K562 (cell line): Measurements from ENCODE around the gene GNAL. TPM values are rescaled to one million over a fixed set of nuclear protein-coding genes. Genes with fewer than 3 reads are reported as not detected.

Experiments used
- ATF1 ChIP-seq, 2 experiments: fragments of 450-650 bp in 1 of 2; IDR thresholded peaks; 2 replicates each; pipeline ENCODE4 v1.6.1; 2016; ENCODE audit warnings: missing compliant biosample characterization in 1 of 2, missing genetic modification characterization in 1 of 2
- HNRNPH1 ChIP-seq: fragments of 200-400 bp; formaldehyde crosslinking; optimal IDR thresholded peaks from 2 replicates; pipeline ENCODE3; 2017; ENCODE audit warnings: low read depth, mild to moderate bottlenecking, low read length, moderate library complexity
- MTA3 ChIP-seq: fragments of 450-650 bp; formaldehyde crosslinking; IDR thresholded peaks from 2 replicates; pipeline ENCODE4 v1.6.1; 2017; ENCODE audit warnings: mild to moderate bottlenecking, borderline replicate concordance
- NFRKB ChIP-seq: fragments of 450-650 bp; IDR thresholded peaks from 2 replicates; pipeline ENCODE4 v1.6.1; 2016; ENCODE audit warnings: low read depth
- NONO ChIP-seq, 2 experiments: fragments of 200-400 bp in 1 of 2; fragments of 450-650 bp in 1 of 2; formaldehyde crosslinking in 1 of 2; IDR thresholded peaks; 2 replicates each; pipeline ENCODE4 v1.6.1; 2017; ENCODE audit warnings: low read depth in 2 of 2, mild to moderate bottlenecking in 2 of 2, moderate library complexity in 2 of 2, low read length in 1 of 2
- PCBP1 ChIP-seq: fragments of 200-400 bp; formaldehyde crosslinking; IDR thresholded peaks from 2 replicates; pipeline ENCODE4 v1.6.1; 2018; ENCODE audit warnings: mild to moderate bottlenecking, low read depth, low read length; ENCODE audit not compliant: poor library complexity, severe bottlenecking
- TCF15 ChIP-seq: fragments of 250-450 bp; sonication (Bioruptor Pico); IDR thresholded peaks from 2 replicates; pipeline ENCODE4 v1.8.0; 2022; ENCODE audit warnings: moderate library complexity, mild to moderate bottlenecking, inconsistent platforms
- ZBTB33 ChIP-seq: sonication (generic); formaldehyde crosslinking; IDR thresholded peaks from 2 replicates; pipeline ENCODE4 v1.8.1; 2023; ENCODE audit warnings: mild to moderate bottlenecking, missing genetic modification reagents
- ZKSCAN3 ChIP-seq: fragments of 250-450 bp; sonication (Bioruptor Pico); IDR thresholded peaks from 2 replicates; pipeline ENCODE4 v1.4.0; 2020
- ZNF324 ChIP-seq: fragments of 250-450 bp; sonication (Bioruptor Pico); IDR thresholded peaks from 2 replicates; pipeline ENCODE4 v1.4.0; 2020; ENCODE audit warnings: mild to moderate bottlenecking
- ZNF347 ChIP-seq: fragments of 450-650 bp; formaldehyde crosslinking; IDR thresholded peaks from 2 replicates; pipeline ENCODE4 v1.4.0; 2020; ENCODE audit warnings: low read depth, mild to moderate bottlenecking, moderate library complexity
- ZNF431 ChIP-seq: sonication (generic); formaldehyde crosslinking; IDR thresholded peaks from 2 replicates; pipeline ENCODE4 v1.8.0; 2022; ENCODE audit warnings: mild to moderate bottlenecking, missing genetic modification reagents
- ZNF586 ChIP-seq: fragments of 450-650 bp; formaldehyde crosslinking; conservative IDR thresholded peaks from 2 replicates; pipeline ENCODE4 v1.4.0; 2020; ENCODE audit warnings: mild to moderate bottlenecking, moderate library complexity
- ZNF696 ChIP-seq: fragments of 250-450 bp; sonication (Bioruptor Pico); conservative IDR thresholded peaks from 2 replicates; pipeline ENCODE4 v1.4.0; 2020; ENCODE audit warnings: mild to moderate bottlenecking, moderate library complexity
- ZNF778 ChIP-seq: fragments of 450-650 bp; formaldehyde crosslinking; IDR thresholded peaks from 2 replicates; pipeline ENCODE4 v1.4.0; 2020; ENCODE audit warnings: mild to moderate bottlenecking, moderate library complexity
- polyA plus RNA-seq, 8 experiments: library from polyadenylated mRNA; depleted of rRNA in 4 of 8; stranded (reverse) in 5 of 8; unstranded in 3 of 8; fragments of >200 nt; fragmentation: Nextera tagmentation in 2 of 8; fragmentation: Illumina TruSeq in 1 of 8; extraction: Ambion mirVana in 2 of 8; extraction: Trizol in 1 of 8; gene quantifications; 2 replicates each; pipeline versions ENCODE4 v1.2.1 to v1.2.3, GENCODE V29; 2011 to 2014; ENCODE audit warnings: inconsistent platforms in 1 of 8, missing spikeins in 1 of 8
- total RNA-seq, 7 experiments: library from RNA; depleted of rRNA in 6 of 7; stranded (reverse); fragments of >200 nt in 6 of 7; fragmentation: Illumina TruSeq in 2 of 7; extraction: Trizol in 2 of 7; gene quantifications; 2 replicates each; pipeline versions ENCODE4 v1.2.1 to v1.2.3, GENCODE V29; 2011 to 2021; ENCODE audit warnings: low replicate concordance in 1 of 7
- TF ChIP-seq, protein P1 (sequence below): sonication (generic); formaldehyde crosslinking; IDR thresholded peaks from 2 replicates; pipeline ENCODE4 v1.5.0; 2020; ENCODE audit warnings: missing genetic modification reagents
- TF ChIP-seq, protein P2 (sequence below): fragments of 450-650 bp; formaldehyde crosslinking; IDR thresholded peaks from 2 replicates; pipeline ENCODE4 v1.4.0; 2022; ENCODE audit warnings: missing genetic modification characterization
- TF ChIP-seq, protein P3 (sequence below): fragments of 450-650 bp; IDR thresholded peaks from 2 replicates; pipeline ENCODE4 v1.6.1; 2016; ENCODE audit warnings: borderline replicate concordance
- TF ChIP-seq, protein P4 (sequence below): sonication (generic); formaldehyde crosslinking; IDR thresholded peaks from 2 replicates; pipeline ENCODE4 v1.8.0; 2022; ENCODE audit warnings: mild to moderate bottlenecking, missing genetic modification reagents, borderline replicate concordance

Gene GNAL
- total and polyA plus RNA-seq, 9 of the 15 experiments (the other 6 are each of a cell fraction or from before 2014, with no cell fraction given), result under 0.01 to 0.10 (median 0.01) TPM; not detected in 5

DNA sequence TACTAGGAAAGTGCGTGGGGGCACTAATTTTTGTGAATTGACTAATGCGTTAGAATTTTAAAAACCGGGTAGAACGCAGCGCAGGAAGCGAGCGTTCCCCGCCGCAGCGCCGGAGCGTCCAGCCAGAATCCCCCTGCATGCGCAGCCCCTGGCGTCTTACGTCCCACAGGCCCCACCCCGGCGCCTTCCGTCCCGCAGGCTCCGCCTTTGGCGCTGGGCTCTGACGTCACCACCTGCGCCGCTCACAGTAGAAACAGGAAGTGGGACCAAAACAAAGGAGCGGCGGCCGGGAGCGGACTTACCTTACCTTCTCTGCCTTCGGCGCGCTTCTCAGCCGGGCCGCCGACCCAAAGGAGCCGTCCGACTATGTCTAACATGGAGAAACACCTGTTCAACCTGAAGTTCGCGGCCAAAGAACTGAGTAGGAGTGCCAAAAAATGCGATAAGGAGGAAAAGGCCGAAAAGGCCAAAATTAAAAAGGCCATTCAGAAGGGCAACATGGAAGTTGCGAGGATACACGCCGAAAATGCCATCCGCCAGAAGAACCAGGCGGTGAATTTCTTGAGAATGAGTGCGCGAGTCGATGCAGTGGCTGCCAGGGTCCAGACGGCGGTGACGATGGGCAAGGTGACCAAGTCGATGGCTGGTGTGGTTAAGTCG, 162.2 kb downstream of the GNAL start, which contains the start of gene CHMP1B (continued):
- TF ChIP-seq ZBTB33 (CRISPR knock-in tag), result no peak
- 0 out of 2 replicates have a peak, but pooled peaks have one; percentile 41 for TF ChIP-seq ZNF324 (CRISPR knock-in tag)
- TF ChIP-seq MTA3, result peak; percentile 86
- no peak for TF ChIP-seq ZNF431 (CRISPR knock-in tag)
- TF ChIP-seq, protein P1, sequence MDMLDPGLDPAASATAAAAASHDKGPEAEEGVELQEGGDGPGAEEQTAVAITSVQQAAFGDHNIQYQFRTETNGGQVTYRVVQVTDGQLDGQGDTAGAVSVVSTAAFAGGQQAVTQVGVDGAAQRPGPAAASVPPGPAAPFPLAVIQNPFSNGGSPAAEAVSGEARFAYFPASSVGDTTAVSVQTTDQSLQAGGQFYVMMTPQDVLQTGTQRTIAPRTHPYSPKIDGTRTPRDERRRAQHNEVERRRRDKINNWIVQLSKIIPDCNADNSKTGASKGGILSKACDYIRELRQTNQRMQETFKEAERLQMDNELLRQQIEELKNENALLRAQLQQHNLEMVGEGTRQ (CRISPR knock-in tag), result no peak
- no peak for TF ChIP-seq HNRNPH1
- TF ChIP-seq ZKSCAN3 (CRISPR knock-in tag), result no peak
- no peak for TF ChIP-seq NONO (IDR thresholded peaks at IDR 0.05; ENCODE audit: low read depth in 2 of 2, low read length in 1 of 2)
- TF ChIP-seq PCBP1, result peak; percentile 51
- TF ChIP-seq TCF15, result no peak
- peak; percentile 97 for TF ChIP-seq ATF1 (CRISPR knock-in tag; IDR thresholded peaks at IDR 0.05)
- TF ChIP-seq ATF1 (tag; IDR thresholded peaks at IDR 0.05), result peak; percentile 99
- TF ChIP-seq ZNF778 (CRISPR knock-in tag), result no peak
- TF ChIP-seq, protein P2, sequence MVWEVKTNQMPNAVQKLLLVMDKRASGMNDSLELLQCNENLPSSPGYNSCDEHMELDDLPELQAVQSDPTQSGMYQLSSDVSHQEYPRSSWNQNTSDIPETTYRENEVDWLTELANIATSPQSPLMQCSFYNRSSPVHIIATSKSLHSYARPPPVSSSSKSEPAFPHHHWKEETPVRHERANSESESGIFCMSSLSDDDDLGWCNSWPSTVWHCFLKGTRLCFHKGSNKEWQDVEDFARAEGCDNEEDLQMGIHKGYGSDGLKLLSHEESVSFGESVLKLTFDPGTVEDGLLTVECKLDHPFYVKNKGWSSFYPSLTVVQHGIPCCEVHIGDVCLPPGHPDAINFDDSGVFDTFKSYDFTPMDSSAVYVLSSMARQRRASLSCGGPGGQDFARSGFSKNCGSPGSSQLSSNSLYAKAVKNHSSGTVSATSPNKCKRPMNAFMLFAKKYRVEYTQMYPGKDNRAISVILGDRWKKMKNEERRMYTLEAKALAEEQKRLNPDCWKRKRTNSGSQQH (CRISPR knock-in tag), result 0 out of 2 replicates have a peak, but pooled peaks have one; percentile 31
- TF ChIP-seq, protein P3, sequence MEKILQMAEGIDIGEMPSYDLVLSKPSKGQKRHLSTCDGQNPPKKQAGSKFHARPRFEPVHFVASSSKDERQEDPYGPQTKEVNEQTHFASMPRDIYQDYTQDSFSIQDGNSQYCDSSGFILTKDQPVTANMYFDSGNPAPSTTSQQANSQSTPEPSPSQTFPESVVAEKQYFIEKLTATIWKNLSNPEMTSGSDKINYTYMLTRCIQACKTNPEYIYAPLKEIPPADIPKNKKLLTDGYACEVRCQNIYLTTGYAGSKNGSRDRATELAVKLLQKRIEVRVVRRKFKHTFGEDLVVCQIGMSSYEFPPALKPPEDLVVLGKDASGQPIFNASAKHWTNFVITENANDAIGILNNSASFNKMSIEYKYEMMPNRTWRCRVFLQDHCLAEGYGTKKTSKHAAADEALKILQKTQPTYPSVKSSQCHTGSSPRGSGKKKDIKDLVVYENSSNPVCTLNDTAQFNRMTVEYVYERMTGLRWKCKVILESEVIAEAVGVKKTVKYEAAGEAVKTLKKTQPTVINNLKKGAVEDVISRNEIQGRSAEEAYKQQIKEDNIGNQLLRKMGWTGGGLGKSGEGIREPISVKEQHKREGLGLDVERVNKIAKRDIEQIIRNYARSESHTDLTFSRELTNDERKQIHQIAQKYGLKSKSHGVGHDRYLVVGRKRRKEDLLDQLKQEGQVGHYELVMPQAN, result peak; percentile 91
- TF ChIP-seq NFRKB, result peak; percentile 37; the same call in 1 of the 2 replicates
- TF ChIP-seq, protein P4, sequence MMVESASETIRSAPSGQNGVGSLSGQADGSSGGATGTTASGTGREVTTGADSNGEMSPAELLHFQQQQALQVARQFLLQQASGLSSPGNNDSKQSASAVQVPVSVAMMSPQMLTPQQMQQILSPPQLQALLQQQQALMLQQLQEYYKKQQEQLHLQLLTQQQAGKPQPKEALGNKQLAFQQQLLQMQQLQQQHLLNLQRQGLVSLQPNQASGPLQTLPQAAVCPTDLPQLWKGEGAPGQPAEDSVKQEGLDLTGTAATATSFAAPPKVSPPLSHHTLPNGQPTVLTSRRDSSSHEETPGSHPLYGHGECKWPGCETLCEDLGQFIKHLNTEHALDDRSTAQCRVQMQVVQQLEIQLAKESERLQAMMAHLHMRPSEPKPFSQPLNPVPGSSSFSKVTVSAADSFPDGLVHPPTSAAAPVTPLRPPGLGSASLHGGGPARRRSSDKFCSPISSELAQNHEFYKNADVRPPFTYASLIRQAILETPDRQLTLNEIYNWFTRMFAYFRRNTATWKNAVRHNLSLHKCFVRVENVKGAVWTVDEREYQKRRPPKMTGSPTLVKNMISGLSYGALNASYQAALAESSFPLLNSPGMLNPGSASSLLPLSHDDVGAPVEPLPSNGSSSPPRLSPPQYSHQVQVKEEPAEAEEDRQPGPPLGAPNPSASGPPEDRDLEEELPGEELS (CRISPR knock-in tag), result no peak
- no peak for TF ChIP-seq ZNF347 (CRISPR knock-in tag)
- no peak for TF ChIP-seq ZNF696 (CRISPR knock-in tag)
- no peak for TF ChIP-seq ZNF586
